Measurements from ENCODE around the gene NANOGP8. TPM values are rescaled to one million over a fixed set of nuclear protein-coding genes. Genes with fewer than 3 reads are reported as not detected.
"Not testable (repeated sequence)": the region's sequence is repeated elsewhere in the genome, so short reads cannot be mapped to it uniquely, and the experiment has no call there.

The NANOGP8 gene
- total RNA-seq, 2 experiments from 2014 or later: not detected

GRCh38 chr15:35107561-35107960 lies 22.5 kb upstream of the NANOGP8 start:
- H3K27ac Mint-ChIP-seq: no peak overlapping the region
- no peaks in the 10 kb centered on the region for H3K27me3 Mint-ChIP-seq
- no peaks in the 10 kb centered on the region for H3K9me3 Mint-ChIP-seq
- no peaks in the 10 kb centered on the region for H3K36me3 Mint-ChIP-seq
- no peak for DNase-seq
- H3K4me3 Mint-ChIP-seq: no peak overlapping the region
- no peaks in the 10 kb centered on the region for H3K4me1 Mint-ChIP-seq

- no peak overlapping the region for H3K27ac Mint-ChIP-seq
- no peaks in the 10 kb centered on the region for H3K4me1 Mint-ChIP-seq
- no peak for DNase-seq
- H3K9me3 Mint-ChIP-seq: no peaks in the 10 kb centered on the region
- no peaks in the 10 kb centered on the region for H3K27me3 Mint-ChIP-seq
- no peak overlapping the region for H3K4me3 Mint-ChIP-seq
- H3K36me3 Mint-ChIP-seq: no peaks in the 10 kb centered on the region
Measured at GRCh38 chr15:35107122-35107521, 22.0 kb upstream of the NANOGP8 start.

- H3K36me3 Mint-ChIP-seq: no peaks in the 10 kb centered on the region
- H3K27ac Mint-ChIP-seq: no peak overlapping the region
- H3K4me1 Mint-ChIP-seq: no peaks in the 10 kb centered on the region
- H3K4me3 Mint-ChIP-seq: no peak overlapping the region
- H3K27me3 Mint-ChIP-seq: no peaks in the 10 kb centered on the region
- no peaks in the 10 kb centered on the region for H3K9me3 Mint-ChIP-seq
- no peak for DNase-seq
Measured at GRCh38 chr15:35104526-35105147, 19.5 kb upstream of the NANOGP8 start.

- no peak overlapping the region for H3K27ac Mint-ChIP-seq
Measured at GRCh38 chr15:35102186-35102585, 17.1 kb upstream of the NANOGP8 start.

GRCh38 chr15:35101335-35101734 lies 16.2 kb upstream of the NANOGP8 start:
- Mint-ChIP-seq H3K9me3 (no peaks in the 10 kb centered on the region), H3K4me3 (no peak overlapping the region), H3K27me3 (no peaks in the 10 kb centered on the region), H3K27ac (no peak overlapping the region), H3K4me1 (no peaks in the 10 kb centered on the region), H3K36me3 (no peaks in the 10 kb centered on the region)
- DNase-seq: no peak

More at GRCh38 chr15:35102186-35102585, 17.1 kb upstream of the NANOGP8 start:
- Mint-ChIP-seq H3K4me3 (no peak overlapping the region), H3K27me3 (no peaks in the 10 kb centered on the region), H3K4me1 (no peaks in the 10 kb centered on the region), H3K36me3 (no peaks in the 10 kb centered on the region), H3K9me3 (no peaks in the 10 kb centered on the region)
- DNase-seq: no peak

GRCh38 chr15:35098737-35099136 lies 13.6 kb upstream of the NANOGP8 start:
- no peaks in the 10 kb centered on the region for H3K27me3 Mint-ChIP-seq
- no peaks in the 10 kb centered on the region for H3K9me3 Mint-ChIP-seq
- no peak overlapping the region for H3K27ac Mint-ChIP-seq
- H3K4me1 Mint-ChIP-seq: no peaks in the 10 kb centered on the region
- H3K36me3 Mint-ChIP-seq: no peaks in the 10 kb centered on the region
- H3K4me3 Mint-ChIP-seq: no peak overlapping the region
- no peak for DNase-seq

GRCh38 chr15:35095941-35096340 lies 10.8 kb upstream of the NANOGP8 start:
- Mint-ChIP-seq H3K27ac (no peak overlapping the region), H3K4me1 (no peaks in the 10 kb centered on the region), H3K9me3 (no peaks in the 10 kb centered on the region), H3K27me3 (no peaks in the 10 kb centered on the region), H3K4me3 (no peak overlapping the region), H3K36me3 (no peaks in the 10 kb centered on the region)
- no peak for DNase-seq

GRCh38 chr15:35092846-35093245 lies 7.8 kb upstream of the NANOGP8 start:
- H3K27me3 Mint-ChIP-seq: no peaks in the 10 kb centered on the region
- no peak overlapping the region for H3K27ac Mint-ChIP-seq
- H3K4me1 Mint-ChIP-seq: no peaks in the 10 kb centered on the region
- H3K9me3 Mint-ChIP-seq: no peaks in the 10 kb centered on the region
- DNase-seq: no peak
- no peaks in the 10 kb centered on the region for H3K36me3 Mint-ChIP-seq
- no peak overlapping the region for H3K4me3 Mint-ChIP-seq

- Mint-ChIP-seq H3K27me3 (no peaks in the 10 kb centered on the region), H3K27ac (no peak overlapping the region), H3K9me3 (no peaks in the 10 kb centered on the region), H3K4me3 (no peak overlapping the region), H3K36me3 (no peaks in the 10 kb centered on the region), H3K4me1 (no peaks in the 10 kb centered on the region)
- DNase-seq: no peak
Measured at GRCh38 chr15:35092311-35092710, 7.2 kb upstream of the NANOGP8 start.

- Mint-ChIP-seq H3K9me3 (no peaks in the 10 kb centered on the region), H3K27ac (no peak overlapping the region), H3K36me3 (no peaks in the 10 kb centered on the region), H3K4me1 (no peaks in the 10 kb centered on the region), H3K27me3 (no peaks in the 10 kb centered on the region), H3K4me3 (no peak overlapping the region)
- DNase-seq: no peak
Measured at GRCh38 chr15:35090104-35090807, 5.2 kb upstream of the NANOGP8 start.

- Mint-ChIP-seq H3K4me3 (no peak overlapping the region), H3K4me1 (no peaks in the 10 kb centered on the region), H3K9me3 (no peaks in the 10 kb centered on the region), H3K27ac (no peak overlapping the region), H3K27me3 (no peaks in the 10 kb centered on the region), H3K36me3 (no peaks in the 10 kb centered on the region)
- no peak for DNase-seq
Measured at GRCh38 chr15:35089551-35089950, 4.5 kb upstream of the NANOGP8 start.

- H3K27me3 Mint-ChIP-seq: no peaks in the 10 kb centered on the region
- no peaks in the 10 kb centered on the region for H3K9me3 Mint-ChIP-seq
- no peak for DNase-seq
- no peaks in the 10 kb centered on the region for H3K4me1 Mint-ChIP-seq
- H3K36me3 Mint-ChIP-seq: no peaks in the 10 kb centered on the region
- no peak overlapping the region for H3K4me3 Mint-ChIP-seq
- no peak overlapping the region for H3K27ac Mint-ChIP-seq
Measured at GRCh38 chr15:35088329-35088728, 3.2 kb upstream of the NANOGP8 start.

GRCh38 chr15:35087759-35088158 lies 2.7 kb upstream of the NANOGP8 start:
- Mint-ChIP-seq H3K27ac (no peak overlapping the region), H3K9me3 (no peaks in the 10 kb centered on the region), H3K36me3 (no peaks in the 10 kb centered on the region), H3K27me3 (no peaks in the 10 kb centered on the region), H3K4me3 (no peak overlapping the region), H3K4me1 (no peaks in the 10 kb centered on the region)
- DNase-seq: no peak

- H3K27me3 Mint-ChIP-seq, H3K9me3 Mint-ChIP-seq, H3K4me1 Mint-ChIP-seq, H3K4me3 Mint-ChIP-seq, H3K36me3 Mint-ChIP-seq, H3K27ac Mint-ChIP-seq, DNase-seq: not testable (repeated sequence)
Measured at GRCh38 chr15:35082371-35083348, 2.4 kb downstream of the NANOGP8 start.

- not testable (repeated sequence) for H3K9me3 Mint-ChIP-seq, DNase-seq, H3K27me3 Mint-ChIP-seq
Measured at GRCh38 chr15:35081626-35082365, 3.3 kb downstream of the NANOGP8 start.

More at GRCh38 chr15:35081626-35082365, 3.3 kb downstream of the NANOGP8 start:
- not testable (repeated sequence) for H3K4me1 Mint-ChIP-seq, H3K36me3 Mint-ChIP-seq, H3K27ac Mint-ChIP-seq, H3K4me3 Mint-ChIP-seq
